Right cardiac atrium (tissue), 5 donors: Measurements from ENCODE around the gene PSMG3. TPM values are rescaled to one million over a fixed set of nuclear protein-coding genes. Genes with fewer than 3 reads are reported as not detected.

ENCODE experiments used
- ATAC-seq, 2 donors: fragments of 200-7000 bp; cut with Tn5 transposase; one replicate each; pipeline versions ENCODE4 v1.8.0 to v1.9.1; 2020; ENCODE audit warnings: moderate library complexity in 2 of 2, mild to moderate bottlenecking in 1 of 2
- DNase-seq, 3 donors: peaks; one replicate each; pipeline ENCODE4 v3.0.0-alpha.2; 2020
- H3K27ac ChIP-seq: one replicate; pipeline ENCODE4 v1.5.1; 2013; ENCODE audit warnings: mild to moderate bottlenecking, low read length, control low read depth, moderate library complexity
- H3K27me3 ChIP-seq: one replicate; pipeline ENCODE4 v1.6.1; 2013; ENCODE audit not compliant: control insufficient read depth, insufficient read depth
- H3K4me1 ChIP-seq: one replicate; pipeline ENCODE4 v1.6.1; 2013; ENCODE audit warnings: low read length; ENCODE audit not compliant: control insufficient read depth, insufficient read depth
- H3K4me3 ChIP-seq: one replicate; pipeline ENCODE4 v1.5.1; 2013; ENCODE audit warnings: low read length, control low read depth
- H3K9me3 ChIP-seq: one replicate; pipeline ENCODE4 v1.6.1; 2013; ENCODE audit warnings: low read length; ENCODE audit not compliant: control insufficient read depth
- WGBS: extraction: QIAGEN DNeasy Blood & Tissue Kit; methylation state at CpG from one replicate; pipeline ENCODE4 v1.1.7; 2013; 5-methylcytosine and 5-hydroxymethylcytosine counted together
- intact Hi-C, 4 donors: fragments of 100-400 bp; cut with DNase I; formaldehyde crosslinking; loops; one replicate each; pipeline versions ENCODE4 v1.11.0 to v1.14.0; 2022 to 2023
- polyA plus RNA-seq: library from polyadenylated mRNA; stranded (reverse); fragments of 200-250 nt; gene quantifications from one replicate; pipeline ENCODE4 v1.2.3, GENCODE V29; 2013
- total RNA-seq, 4 donors: library from RNA; stranded (reverse); fragmentation: NEBNext Ultra II Directional; extraction: Animal tissue kit (Norgen Biotek cat#: 25700); gene quantifications; one replicate each; pipeline ENCODE4 v1.2.1, GENCODE V29; 2021
- donor health status: healthy with polysubstance abuse.
- donor health status: DM: no; HTN: yes; CAD: no.
- donor health status: DM: no; HTN: no; CAD: no.
- donor health status: DM: no; HTN: yes; CAD: no; lungs with severe emphysema.
- donor health status: DM: yes; HTN: yes; CAD: no.

The PSMG3 gene
- total and polyA plus RNA-seq, 5 donors: 11.6 to 27.6 (median 14.3) TPM

DNA sequence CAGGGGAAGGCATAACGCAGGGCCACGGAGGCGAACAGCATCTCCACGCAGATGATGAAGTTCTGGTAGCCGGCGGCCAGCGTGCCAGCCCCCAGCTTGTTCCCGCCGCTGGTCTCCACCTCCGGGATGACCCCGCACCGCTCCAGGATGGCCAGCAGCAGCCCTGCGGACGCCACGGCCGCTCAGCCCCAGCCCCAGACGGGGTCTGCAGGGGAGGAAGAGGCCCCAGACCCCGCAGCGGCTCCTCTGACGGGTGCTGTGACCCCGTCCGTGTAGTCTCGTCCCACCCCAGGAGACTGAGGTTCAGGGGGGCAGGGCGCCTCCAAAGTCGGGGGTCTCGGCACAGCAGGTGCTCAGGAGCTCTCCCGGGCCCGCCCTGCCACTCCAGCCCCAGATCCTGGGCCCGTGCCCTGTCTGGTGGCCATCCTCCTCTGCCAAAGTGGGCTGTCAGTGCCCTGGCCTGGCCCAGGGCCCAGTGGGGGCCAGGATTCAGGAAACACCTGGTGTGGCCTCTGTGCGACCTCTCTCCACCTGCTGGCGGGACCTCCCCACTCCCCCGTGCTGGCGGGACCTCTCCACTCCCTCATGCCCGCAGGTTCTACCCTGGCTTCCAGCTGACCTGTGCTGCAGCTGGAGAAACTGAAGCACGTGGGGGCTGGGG lies 21.9 kb downstream of the PSMG3 start:
- Histone ChIP-seq H3K9me3 (no peaks in the 10 kb centered on the region), H3K4me3 (no peak overlapping the region), H3K27me3 (no peaks in the 10 kb centered on the region), H3K4me1 (no peaks in the 10 kb centered on the region), H3K27ac (no peak overlapping the region)
- 78% methylated on average over 35 of the region's 35 CpGs for WGBS
- ATAC-seq: no peak
- peak in 2 of 3 donors; percentile 25 to 43 for DNase-seq
- intact Hi-C loops: no loop called here

DNA sequence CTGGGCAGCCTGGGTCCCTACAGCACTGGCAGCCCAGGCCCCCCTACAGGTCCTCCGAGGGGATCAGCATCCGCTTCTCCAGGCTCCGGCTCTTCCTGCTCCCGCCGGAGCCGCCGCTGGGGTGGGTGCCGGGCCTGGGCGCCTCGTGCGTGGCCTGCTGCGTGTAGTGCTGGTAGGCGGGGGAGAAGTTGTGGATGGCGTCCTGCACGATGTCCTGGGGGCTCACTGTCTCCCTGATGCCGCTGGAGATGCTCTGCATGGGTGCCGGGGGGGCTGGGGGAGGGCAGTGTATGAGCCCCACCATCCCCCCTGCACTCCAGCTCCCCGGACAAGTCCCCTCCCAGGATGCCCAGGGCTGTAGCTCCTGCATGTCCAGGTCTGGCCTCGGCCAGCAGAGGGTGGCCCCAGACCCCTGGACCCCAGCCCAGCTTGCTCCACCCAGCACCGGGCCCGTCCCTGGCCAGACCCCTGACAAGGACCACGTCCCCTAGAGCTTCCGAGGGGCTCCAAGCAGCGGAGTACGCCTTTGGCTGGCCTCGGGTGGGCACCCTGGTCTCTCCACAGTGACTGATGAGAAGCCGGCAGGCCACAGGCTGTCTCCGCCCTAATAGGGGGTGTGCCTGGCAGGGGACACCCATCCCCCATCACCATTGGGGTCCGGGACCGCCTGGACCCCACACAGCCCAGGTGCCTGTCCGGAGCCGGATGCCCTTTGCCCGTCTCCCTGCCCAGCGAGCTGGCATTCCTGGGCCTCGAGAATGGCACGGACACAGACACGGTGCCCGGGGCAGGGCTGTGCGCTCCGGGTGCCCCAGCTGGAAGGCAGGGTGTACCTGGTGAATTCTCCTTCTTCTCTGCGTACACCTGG lies 22.7 kb downstream of the PSMG3 start:
- WGBS: 87% methylated on average over 41 of the region's 41 CpGs
- no peaks in the 10 kb centered on the region for H3K27me3 ChIP-seq
- no peak overlapping the region for H3K27ac ChIP-seq
- H3K4me3 ChIP-seq: no peak overlapping the region
- H3K4me1 ChIP-seq: no peaks in the 10 kb centered on the region
- intact Hi-C loops: no loop called here
- DNase-seq: peak in 1 of 3 donors; percentile 58
- no peaks in the 10 kb centered on the region for H3K9me3 ChIP-seq
- ATAC-seq: no peak

DNA sequence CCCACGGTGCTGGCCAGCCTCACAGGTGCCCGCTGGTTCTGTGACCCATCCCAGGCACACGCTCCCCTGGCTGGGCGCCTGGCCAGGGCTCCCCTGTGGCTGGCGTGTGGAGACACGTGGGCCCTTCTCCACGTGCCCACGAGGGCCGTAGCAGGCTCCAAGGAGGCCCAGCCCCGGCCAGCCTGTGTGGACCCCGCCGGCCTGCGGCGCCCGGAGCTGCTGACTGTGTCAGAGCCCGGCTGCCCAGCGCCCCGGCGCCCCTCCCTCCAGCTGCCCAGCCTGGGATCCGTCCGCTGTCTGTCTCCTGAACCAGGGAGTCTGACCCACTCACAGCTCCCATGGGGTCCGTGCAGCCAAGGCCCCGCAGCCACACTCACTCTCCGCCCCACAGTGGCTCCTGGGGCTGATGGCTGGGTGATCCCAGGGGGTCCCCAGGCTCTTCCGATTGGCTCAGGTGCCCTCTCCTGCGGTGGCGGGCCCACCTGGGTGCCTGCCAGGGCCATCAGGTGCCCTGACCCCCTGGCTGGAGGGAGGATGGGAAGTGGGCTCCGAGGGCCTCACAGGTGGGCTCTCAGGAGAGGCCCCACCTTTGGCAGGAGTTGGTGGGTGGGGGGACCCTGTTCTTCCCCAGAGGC lies 23.4 kb downstream of the PSMG3 start:
- no peak overlapping the region for H3K4me3 ChIP-seq
- intact Hi-C loops: no loop called here
- WGBS: 86% methylated on average over 28 of the region's 28 CpGs
- DNase-seq (peak in 2 of 3 donors; percentile 55 to 57), ATAC-seq (no peak)
- H3K4me1 ChIP-seq: no peaks in the 10 kb centered on the region
- H3K9me3 ChIP-seq: no peaks in the 10 kb centered on the region
- H3K27ac ChIP-seq: no peak overlapping the region
- H3K27me3 ChIP-seq: no peaks in the 10 kb centered on the region

DNA sequence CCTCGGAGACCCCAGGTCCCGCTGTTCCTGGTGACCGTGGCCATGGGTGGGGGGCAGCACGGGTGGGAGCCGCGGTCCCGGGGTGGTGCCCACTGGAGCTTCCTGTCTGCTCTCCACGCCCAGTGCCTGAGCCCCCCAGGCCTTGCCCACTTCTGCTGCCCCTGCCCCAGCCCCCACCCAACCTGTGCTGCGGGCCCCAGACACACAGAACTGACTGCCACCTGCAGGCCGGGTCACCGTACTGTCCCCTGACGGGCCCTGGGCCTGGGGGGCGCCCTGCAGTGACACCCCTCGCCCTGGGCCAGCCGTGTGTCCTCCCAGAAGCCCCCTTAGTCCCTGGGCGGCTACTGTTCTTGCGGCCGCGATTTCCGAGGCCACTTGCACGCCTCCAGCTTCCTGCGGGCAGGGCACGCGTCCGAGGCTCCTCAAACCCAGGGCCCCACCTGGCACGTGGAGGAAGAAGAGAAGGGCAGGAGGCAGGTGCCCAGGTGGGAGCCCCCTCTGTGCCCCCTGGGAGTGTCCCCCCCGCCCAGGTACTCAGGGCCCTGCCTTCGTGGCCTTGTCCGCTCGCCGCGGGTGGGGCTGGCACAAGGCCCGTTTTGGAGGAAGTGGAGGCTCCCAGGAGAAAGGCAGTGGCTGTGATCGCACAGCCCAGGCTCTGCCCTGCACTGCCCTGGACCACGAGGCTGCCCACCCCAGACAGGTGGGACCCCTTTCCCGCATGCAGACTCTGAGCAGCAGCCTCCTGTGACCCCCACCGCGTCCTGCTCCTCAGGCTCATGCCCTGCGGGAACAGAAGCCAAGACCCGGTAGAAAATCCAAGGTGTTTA lies 24.2 kb downstream of the PSMG3 start:
- 65% methylated on average over 40 of the region's 40 CpGs for WGBS
- Histone ChIP-seq H3K27ac (no peak overlapping the region), H3K4me3 (no peak overlapping the region), H3K9me3 (no peaks in the 10 kb centered on the region), H3K4me1 (no peaks in the 10 kb centered on the region), H3K27me3 (no peaks in the 10 kb centered on the region)
- DNase-seq (peak; percentile 25 to 69 (median 61)), ATAC-seq (peak in 1 of 2 donors; percentile 10)
- intact Hi-C loops: no loop called here

DNA sequence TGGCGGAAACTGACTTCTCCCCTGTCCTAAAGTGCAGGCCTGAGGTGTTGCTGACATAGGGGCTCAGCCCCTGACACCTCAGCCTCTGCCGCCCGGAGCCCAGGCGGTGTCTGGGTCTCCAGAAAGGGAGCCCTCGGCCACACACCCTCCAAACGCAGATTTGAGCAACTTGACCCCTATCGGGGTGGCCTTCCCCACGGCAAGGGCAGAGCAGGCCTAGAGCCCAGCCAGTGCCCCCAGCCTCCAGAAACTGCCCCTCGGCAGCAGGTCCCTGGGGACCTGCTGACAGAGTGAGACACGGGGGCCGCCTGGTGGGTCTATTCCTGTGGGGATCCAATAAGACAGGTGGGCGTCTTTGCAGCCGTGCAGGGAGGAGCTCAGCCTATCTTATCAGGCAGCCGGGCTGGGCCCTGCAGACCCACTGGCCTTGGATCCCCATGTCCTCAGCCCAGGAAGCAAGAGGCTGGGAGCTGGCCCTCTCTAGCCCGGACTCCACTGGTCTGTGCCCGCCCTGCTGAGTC lies 24.9 kb downstream of the PSMG3 start:
- 72% methylated on average over 16 of the region's 16 CpGs for WGBS
- DNase-seq (peak in 1 of 3 donors; percentile 55), ATAC-seq (no peak)
- Histone ChIP-seq H3K4me1 (no peaks in the 10 kb centered on the region), H3K9me3 (no peaks in the 10 kb centered on the region), H3K4me3 (no peak overlapping the region), H3K27me3 (no peaks in the 10 kb centered on the region), H3K27ac (no peak overlapping the region)
- intact Hi-C loops: no loop called here

DNA sequence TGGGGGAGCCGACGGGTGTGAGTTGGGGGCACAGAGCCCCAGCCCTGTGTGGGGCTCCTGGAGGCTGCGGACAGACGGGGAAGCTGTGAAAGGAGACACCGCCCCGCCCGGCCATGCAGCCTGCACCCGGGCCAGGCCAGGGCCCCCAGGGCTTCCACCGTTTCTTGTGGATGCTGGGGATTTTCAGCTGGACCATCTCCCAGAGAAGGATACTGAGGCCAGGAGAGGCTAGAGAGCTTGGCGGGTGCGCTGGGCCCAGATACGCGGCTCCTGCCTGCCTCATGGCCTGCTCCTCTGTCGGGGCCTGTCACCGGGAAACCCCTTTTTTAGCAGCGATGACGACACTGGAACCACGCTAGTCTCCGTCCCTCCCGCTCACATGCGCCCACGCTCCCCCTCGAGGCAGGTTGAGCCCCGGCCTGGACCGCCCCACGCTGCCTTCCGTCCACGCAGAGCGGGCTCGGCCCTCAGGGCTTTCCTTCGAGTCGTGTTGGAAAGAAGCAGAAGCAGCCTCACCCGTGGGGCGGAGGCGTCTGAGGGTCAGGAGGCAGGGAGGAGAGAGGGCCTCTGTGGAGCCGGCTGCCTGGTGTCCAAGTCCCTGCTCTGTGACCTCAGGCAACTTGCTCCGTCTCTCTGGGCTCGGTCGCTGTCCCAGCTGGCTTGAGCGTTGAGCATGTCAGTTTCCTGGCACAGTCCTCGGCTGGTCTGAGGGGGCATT lies 25.5 kb downstream of the PSMG3 start:
- Histone ChIP-seq H3K9me3 (no peaks in the 10 kb centered on the region), H3K27me3 (no peaks in the 10 kb centered on the region), H3K4me1 (no peaks in the 10 kb centered on the region), H3K27ac (no peak overlapping the region), H3K4me3 (no peak overlapping the region)
- ATAC-seq (no peak), DNase-seq (peak in 2 of 3 donors; percentile 59 to 68)
- 76% methylated on average over 41 of the region's 41 CpGs for WGBS
- intact Hi-C loops: no loop called here

DNA sequence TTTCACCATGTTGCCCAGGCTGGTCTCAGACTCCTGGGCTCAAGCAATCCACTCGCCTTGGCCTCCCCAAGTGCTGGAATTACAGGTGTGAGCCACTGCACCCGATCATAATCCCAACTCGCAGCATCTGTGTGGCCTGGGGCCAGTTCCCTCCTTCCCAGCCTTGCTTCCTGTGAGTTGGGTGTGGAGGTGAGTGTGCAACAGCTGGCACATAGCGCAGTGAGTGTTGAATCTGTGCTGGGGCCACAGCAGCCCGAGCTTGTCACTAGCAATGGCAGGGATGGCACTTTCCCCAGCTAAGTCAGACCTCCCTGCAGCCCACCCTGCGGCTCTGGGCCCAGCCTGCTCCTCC lies 26.0 kb downstream of the PSMG3 start:
- H3K4me3 ChIP-seq: no peak overlapping the region
- no peaks in the 10 kb centered on the region for H3K27me3 ChIP-seq
- WGBS: 93% methylated on average over 6 of the region's 6 CpGs
- no peaks in the 10 kb centered on the region for H3K4me1 ChIP-seq
- H3K9me3 ChIP-seq: no peaks in the 10 kb centered on the region
- intact Hi-C loops: no loop called here
- ATAC-seq: no peak
- peak in 1 of 3 donors; percentile 55 for DNase-seq
- no peak overlapping the region for H3K27ac ChIP-seq

DNA sequence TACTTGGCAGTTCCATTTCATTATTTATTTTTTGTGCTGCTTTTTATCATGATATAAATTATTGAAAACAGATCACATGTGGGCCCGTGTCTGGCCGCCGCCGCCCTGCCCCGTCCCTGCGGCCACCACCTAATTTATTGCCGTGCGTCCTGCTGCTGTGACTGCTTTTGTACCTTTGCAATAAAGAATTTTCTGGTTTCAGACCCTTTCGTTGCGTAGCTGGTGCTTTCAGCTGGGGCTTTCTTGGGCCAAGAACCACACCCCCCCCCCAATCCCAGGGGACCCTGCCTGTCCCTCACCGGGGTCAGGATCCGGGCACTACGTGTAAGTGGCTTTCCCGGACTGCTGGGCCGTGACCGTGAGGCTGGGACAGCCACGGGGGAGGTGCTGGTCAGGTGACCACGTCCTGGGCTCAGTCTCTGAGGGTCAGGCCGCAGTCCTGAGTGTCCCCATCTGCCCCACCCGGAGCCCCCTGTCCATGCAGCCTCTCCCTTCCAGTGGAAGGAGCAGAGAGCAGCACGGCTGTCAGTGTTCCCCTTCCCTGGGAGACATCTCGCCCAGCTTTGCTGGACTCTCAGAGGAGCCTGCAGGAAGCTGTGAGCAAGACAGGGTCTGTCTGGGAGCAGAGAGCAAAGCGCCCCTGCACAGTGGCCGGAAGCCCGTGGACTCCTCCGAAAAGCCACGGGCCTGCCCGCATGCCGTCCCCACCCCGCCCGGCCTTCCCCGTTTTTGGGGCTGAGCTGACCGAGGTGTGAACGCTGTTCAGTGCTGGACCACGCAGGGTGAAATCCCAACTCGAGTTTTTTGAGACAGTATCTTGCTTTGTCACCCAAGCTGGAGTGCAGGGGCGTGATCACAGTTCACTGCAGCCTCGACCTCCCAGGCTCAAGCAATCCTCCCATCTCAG lies 26.7 kb downstream of the PSMG3 start:
- 83% methylated on average over 38 of the region's 38 CpGs for WGBS
- Histone ChIP-seq H3K27me3 (no peaks in the 10 kb centered on the region), H3K4me3 (no peak overlapping the region), H3K27ac (no peak overlapping the region), H3K9me3 (no peaks in the 10 kb centered on the region), H3K4me1 (no peaks in the 10 kb centered on the region)
- DNase-seq: peak in 2 of 3 donors; percentile 61 to 72
- intact Hi-C loops: no loop called here
- ATAC-seq: no peak

DNA sequence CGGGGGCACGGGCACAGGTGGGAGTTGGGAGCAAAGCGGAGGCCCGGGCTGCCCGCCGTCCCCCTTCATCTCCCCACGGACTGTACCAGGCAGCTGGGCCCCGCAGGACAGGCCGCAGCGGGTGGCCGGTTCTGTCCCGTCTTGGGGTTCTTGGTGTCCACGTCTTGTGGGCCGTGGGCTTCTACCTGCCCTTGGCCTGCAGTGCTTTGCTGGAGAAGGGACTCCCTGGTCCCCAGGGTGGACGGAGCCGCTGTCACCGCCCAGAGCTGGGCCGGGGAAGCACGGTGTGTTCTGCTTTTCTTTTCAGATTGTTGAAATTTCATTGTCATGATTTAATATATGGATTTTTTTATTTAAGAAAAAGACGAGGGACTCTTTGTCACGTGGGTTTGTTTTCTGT lies 27.5 kb downstream of the PSMG3 start:
- no peak for ATAC-seq
- H3K4me3 ChIP-seq: no peak overlapping the region
- no peaks in the 10 kb centered on the region for H3K27me3 ChIP-seq
- intact Hi-C loops: no loop called here
- H3K4me1 ChIP-seq: no peaks in the 10 kb centered on the region
- no peaks in the 10 kb centered on the region for H3K9me3 ChIP-seq
- DNase-seq: peak in 2 of 3 donors; percentile 39 to 56
- H3K27ac ChIP-seq: no peak overlapping the region
- 92% methylated on average over 21 of the region's 21 CpGs for WGBS
